Activated gamma-delta T cell (primary cell): ENCODE measurements around the gene SMIM1.
"Not testable (repeated sequence)": the region's sequence is repeated elsewhere in the genome, so short reads cannot be mapped to it uniquely, and the experiment has no call there.

Source experiments
- DNase-seq: peaks from one replicate; lab custom pipeline; 2025; lab: John Stamatoyannopoulos, UW

Gene SMIM1

DNA sequence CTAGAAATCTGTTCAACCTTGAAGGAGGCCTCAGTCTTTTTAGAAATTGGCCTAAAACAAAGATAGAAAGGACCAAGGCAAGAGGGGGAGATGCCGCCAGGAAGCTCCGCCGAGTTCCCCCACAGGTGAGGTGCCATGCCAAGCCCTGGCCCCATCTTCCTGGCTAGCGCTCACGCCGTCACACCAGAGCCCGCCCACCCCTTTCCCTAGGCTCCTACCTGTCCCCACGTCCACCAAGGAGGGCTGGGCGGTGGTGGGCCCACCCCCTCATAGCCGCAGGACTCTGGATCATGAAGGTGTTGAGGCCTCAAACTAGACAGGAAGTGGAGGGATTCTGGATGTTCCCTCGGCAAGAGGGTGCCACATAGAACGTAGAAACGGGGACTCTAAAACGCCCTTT lies 35.8 kb upstream of the SMIM1 start:
- no peak for DNase-seq

GRCh38 chr1:3738943-3739342 lies 33.6 kb upstream of the SMIM1 start:
- no peak for DNase-seq

DNA sequence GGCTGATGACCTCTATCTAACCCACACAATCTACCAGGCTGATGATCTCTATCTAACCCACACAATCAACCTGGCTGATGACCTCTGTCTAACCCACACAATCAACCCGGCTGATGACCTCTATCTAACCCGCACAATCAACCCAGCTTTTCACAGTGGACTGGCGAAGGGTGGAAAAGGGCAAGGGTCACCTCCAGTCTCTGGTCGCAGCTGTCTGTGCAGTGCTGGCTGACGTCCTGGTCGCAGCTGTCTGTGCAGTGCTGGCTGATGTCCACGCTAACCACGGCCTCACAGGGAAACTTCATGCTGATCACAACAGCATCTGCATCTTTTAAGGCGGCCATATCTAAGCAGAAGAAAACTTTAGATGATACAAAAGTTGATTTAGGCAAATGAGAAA lies 32.5 kb upstream of the SMIM1 start:
- no peak for DNase-seq

DNA sequence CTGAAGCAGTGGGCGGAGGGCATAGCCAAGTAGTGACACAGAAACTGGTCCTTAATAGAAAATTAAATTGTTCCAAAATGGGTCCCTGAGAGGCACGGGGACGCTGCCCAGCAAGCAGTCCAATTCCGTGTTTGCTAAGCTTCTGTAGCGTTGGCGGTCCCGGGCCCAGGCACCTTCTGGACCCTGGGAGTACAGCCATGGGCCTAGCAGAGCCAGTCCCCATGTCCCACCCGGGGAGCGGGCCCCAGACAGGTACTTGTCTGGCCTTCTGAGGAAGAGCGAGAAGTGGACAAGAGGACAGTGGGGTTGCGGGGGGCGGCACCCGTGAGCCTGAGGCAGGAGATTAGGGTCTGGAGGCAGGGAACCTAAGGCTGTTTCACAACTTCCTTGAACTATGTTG lies 31.8 kb upstream of the SMIM1 start:
- no peak for DNase-seq

GRCh38 chr1:3741566-3742438 lies 30.7 kb upstream of the SMIM1 start:
- no peak for DNase-seq

DNA sequence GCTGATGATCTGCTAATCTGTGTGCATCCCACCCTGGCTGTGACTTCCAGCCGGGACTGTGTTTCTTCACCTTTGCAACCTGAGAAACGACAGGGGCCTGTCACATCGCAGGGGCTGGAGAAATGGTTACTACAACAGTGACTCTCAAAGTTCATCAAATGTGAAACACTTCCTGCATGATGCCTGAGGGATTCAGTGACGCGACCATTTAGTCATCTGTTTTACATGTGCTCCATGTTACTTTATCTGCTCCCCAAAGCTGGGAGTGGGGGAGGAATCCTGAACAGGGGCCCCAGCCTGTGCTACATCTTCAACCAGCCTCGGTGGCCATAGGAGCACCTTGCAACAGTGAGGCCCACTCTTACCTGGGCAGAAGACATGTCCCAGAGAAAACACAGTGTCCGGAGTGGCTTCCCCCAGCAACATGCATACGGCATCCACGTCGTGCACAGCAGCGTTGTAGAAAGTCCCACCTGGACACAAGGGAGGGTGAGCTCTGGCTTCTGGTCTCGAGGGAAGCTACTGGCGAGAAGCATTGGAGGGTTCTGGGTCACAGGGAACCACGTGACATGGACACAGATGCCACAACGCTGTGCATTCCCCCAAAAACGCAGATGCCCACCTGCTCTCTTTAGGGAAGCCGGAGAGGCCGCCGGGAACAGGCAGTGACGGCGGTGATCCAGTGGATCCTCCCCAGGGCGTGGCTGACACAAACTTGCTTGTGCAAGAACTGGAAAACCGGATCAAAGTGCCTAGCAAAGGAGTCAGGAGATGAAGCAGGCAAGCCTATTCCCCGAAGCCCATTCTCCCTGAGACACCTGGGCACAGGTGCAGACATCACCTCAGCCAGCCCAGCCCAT lies 29.9 kb upstream of the SMIM1 start:
- DNase-seq, result no peak

DNA sequence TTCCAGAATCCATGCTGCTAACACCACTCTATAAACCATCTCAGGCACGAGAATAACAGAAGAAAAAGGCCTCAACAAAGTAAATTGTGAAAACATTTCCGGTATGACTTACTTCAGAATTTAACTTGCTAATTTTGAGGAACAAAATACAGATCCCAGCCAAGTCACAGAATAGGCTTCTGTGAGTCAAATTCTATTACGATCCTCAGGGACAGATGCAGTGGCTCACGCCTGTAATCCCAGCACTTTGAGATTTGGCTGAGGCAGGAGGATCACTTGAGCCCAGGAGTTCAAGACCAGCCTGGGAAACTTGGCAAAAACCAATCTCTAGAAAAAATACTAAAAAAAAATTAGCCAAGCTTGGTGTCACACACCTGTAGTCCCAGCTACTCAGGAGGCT lies 29.1 kb upstream of the SMIM1 start:
- no peak for DNase-seq

- no peak for DNase-seq
Observed at GRCh38 chr1:3743826-3744225, 28.7 kb upstream of the SMIM1 start.

- DNase-seq, result no peak
Observed at GRCh38 chr1:3744646-3745045, 27.9 kb upstream of the SMIM1 start.

GRCh38 chr1:3745071-3745470 lies 27.5 kb upstream of the SMIM1 start:
- no peak for DNase-seq

DNA sequence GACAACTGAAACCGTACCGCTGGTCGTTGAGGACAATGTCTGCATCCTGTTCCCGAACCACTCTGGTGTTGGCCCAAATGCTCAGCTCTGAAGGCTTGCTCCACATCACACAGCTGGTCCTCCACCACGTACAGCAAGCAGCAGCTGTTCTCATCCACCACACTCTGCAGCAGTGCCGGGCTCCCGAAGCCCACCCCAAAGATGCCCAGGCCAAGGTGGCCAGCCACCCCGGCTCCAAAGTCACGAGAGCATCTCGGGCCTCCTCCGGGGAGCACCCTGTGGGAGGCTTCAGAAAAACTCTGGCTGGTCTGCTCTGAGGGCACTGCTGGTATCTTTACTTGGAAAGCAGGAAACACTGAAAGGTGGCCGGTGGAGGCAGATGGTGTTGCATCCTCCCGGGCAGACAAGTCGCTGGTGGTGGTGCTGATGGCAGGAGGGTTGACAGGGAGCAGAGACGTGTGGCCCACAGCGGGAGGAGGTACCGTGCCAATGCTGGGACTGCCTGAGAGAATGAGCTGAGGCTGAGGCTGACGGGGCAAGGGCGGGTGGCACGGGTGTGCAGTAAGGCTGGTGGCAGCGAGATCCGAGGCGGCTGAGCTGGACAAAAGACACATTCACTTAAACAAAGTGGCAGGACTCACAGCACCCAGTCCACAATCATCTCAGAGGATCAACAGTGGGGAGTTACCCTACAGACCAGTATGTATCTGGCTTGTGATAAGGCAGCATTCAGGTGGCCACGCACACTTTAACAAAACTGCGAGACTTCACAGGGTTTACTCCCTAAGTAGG lies 26.8 kb upstream of the SMIM1 start:
- no peak for DNase-seq

- no peak for DNase-seq
Observed at GRCh38 chr1:3746389-3746829, 26.1 kb upstream of the SMIM1 start.

GRCh38 chr1:3746830-3747521 lies 25.6 kb upstream of the SMIM1 start:
- peak; percentile 74 for DNase-seq

- no peak for DNase-seq
Observed at GRCh38 chr1:3747522-3747848, 25.1 kb upstream of the SMIM1 start.

DNA sequence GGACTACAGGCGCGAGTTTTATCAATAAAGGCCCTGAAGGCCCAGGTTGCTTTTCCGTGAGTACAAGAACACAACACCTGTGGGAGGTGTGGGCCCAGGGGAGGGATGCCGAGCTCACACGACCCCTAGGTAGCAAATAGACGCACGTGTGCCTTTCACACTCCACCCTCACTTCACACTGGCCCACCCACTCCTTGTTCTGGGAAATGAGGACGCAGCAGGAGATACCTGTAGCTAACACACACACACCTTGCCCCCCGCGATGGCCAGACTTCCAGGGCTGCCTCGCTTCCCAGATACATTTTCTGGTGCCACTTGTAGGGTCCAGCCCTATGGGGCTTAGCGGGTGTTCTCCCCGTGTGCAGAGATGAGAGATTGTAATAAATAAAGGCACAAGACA lies 24.6 kb upstream of the SMIM1 start:
- DNase-seq, result no peak

DNA sequence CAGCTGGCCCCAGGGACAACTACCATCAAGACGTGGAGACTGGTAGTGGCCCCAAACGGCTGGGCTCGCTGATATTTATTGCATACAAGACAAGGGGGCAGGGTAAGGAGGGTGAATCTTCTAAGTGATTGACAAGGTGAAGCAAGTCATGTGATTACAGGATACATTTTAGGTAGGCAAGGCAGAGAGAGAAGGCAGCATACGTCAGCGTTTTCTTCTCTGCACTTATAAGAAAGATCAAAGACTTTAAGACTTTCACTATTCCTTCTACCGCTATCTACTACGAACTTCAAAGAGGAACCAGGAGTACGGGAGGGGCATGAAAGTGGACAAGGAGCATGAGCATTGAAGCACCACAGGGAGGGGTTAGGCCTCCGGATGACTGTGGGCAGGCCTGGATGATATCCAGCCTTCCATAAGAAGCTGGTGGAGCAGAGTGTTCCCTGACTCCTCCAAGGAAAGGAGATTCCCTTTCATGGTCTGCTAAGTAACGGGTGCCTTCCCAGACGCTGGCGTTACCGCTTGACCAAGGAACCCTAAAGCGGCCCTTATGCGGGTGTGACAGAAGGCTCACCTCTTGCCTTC lies 24.1 kb upstream of the SMIM1 start:
- not testable (repeated sequence) for DNase-seq

DNA sequence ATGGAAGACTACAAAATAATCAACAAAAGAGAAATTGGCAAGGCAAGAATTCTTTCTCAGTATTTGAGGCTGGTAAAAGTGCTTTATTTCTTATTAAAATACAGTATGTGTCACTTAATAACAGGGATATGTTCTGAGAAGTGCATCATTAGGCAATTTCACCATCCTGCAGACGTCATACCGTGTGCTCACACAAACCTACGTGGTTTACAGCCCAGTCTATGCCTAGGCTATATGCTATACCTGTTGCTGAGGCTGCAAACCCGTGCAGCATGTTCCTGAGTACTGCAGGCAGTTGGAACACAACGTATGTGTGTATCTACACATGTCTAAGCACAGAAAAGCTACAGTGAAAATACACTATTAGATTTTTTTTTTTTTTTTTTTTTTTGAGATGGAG lies 23.0 kb upstream of the SMIM1 start:
- no peak for DNase-seq

- DNase-seq, result no peak
Observed at GRCh38 chr1:3750741-3751140, 21.8 kb upstream of the SMIM1 start.

DNA sequence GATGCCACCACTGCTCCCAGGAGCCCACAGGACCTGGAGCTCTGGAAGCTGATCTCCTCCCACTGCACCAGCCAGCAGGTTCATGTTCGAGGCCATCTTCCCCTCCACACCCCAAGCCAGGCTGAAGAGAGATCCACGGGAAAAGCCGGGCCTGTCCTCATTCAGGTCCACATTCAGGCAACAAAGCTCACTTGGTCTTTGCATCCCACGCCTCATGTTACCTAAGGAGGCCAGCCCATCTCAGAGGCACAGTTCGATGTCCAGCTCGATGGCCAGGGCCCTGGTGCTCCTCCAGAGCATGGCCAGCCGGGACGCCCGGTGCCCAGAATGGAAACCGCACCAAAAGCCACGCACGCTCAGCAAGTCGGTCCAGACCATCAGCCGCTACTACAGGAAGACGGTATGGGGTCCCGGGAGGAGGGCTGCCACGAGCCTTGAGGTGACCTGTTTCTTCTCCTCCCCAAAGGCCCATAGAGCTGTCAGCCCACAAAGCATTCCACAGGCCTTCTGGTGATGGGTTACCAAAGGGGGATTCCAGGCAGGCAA lies 20.1 kb upstream of the SMIM1 start, which contains the start of gene CCDC27:
Gene CCDC27 (plus strand): TSS at position 51 of the 546 bp plus-strand sequence. CDS start 32 bp downstream, at position 83.
- no peak for DNase-seq

DNA sequence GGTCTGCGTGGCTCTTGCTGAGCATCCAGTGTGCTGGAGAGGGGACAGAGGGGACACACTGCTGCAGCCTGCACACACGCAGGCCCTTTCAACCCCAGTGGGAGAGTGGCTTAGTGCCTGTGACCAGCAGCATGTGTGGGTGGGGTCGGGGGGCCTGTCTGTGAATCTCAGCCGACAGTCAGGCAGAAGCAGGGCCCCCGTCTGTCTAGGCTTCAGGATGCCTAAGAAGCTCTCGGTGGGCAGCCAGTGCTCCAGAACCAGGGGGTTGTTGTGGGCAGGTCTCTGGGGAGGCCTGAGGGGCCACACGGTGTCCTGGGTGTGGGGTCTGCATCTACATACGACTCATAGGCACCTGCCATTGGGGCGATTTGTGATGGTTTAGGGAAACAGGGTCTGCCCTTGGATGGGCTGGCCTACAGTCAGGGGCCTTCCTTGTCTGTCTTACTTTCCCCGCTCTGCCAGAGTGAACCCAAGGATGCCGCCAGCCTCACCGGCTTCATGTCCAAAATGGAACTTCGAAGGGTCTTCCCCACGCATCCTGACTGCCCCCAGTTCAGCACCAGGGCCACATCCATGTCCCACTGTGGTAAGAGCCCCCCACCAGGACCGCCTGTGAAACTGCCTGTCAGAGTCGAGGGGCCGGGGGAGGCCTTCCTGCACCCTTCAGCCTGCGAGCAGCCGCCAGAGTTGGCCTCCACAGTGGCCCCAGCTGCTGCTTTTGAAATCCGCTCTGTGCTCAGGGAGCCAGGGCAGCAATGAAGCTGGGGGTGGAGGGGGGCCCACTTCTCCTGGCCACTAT lies 18.7 kb upstream of the SMIM1 start:
- no peak for DNase-seq
